ENCODE results near the gene DLX1. TPM values are rescaled to one million over a fixed set of nuclear protein-coding genes. Genes with fewer than 3 reads are reported as not detected.

The DLX1 gene
- not detected in 2 replicates for total RNA-seq

GRCh38 chr2:172085460-172086159 lies at the start of gene DLX1:
TSS of gene DLX1 (plus strand) at chr2:172085507. CDS start at chr2:172085678, 171 bp downstream.
- TF ChIP-seq CTCF (IDR thresholded peaks at IDR 0.05; ENCODE audit: insufficient read depth, low read depth, low read length) = no peak
- no peak for DNase-seq (ENCODE audit: low read depth)
- H3K4me3 ChIP-seq (ENCODE audit: low read depth, low read length) = peak within 1 kb of the TSS; percentile 59

GRCh38 chr2:172038121-172038520 lies 47.2 kb upstream of the DLX1 start:
- H3K4me3 ChIP-seq (ENCODE audit: low read depth, low read length) = no peak overlapping the region
- DNase-seq (ENCODE audit: low read depth) = no peak
- no peak for TF ChIP-seq CTCF (IDR thresholded peaks at IDR 0.05; ENCODE audit: insufficient read depth, low read depth, low read length)

- DNase-seq (ENCODE audit: low read depth) = peak; percentile 61
- no peak for TF ChIP-seq CTCF (IDR thresholded peaks at IDR 0.05; ENCODE audit: insufficient read depth, low read depth, low read length)
- no peak overlapping the region for H3K4me3 ChIP-seq (ENCODE audit: low read depth, low read length)
Measured at GRCh38 chr2:172038604-172039003, 46.7 kb upstream of the DLX1 start.

- no peak for DNase-seq (ENCODE audit: low read depth)
- H3K4me3 ChIP-seq (ENCODE audit: low read depth, low read length) = no peak overlapping the region
- TF ChIP-seq CTCF (IDR thresholded peaks at IDR 0.05; ENCODE audit: insufficient read depth, low read depth, low read length) = no peak
Measured at GRCh38 chr2:172039011-172039704, 46.1 kb upstream of the DLX1 start.

- TF ChIP-seq CTCF (IDR thresholded peaks at IDR 0.05; ENCODE audit: insufficient read depth, low read depth, low read length) = no peak
- H3K4me3 ChIP-seq (ENCODE audit: low read depth, low read length) = no peak overlapping the region
Measured at GRCh38 chr2:172040311-172040710, 45.0 kb upstream of the DLX1 start.

GRCh38 chr2:172046080-172046678 lies 39.1 kb upstream of the DLX1 start:
- H3K4me3 ChIP-seq (ENCODE audit: low read depth, low read length) = no peak overlapping the region
- DNase-seq (ENCODE audit: low read depth) = no peak
- no peak for TF ChIP-seq CTCF (IDR thresholded peaks at IDR 0.05; ENCODE audit: insufficient read depth, low read depth, low read length)

More at GRCh38 chr2:172040311-172040710, 45.0 kb upstream of the DLX1 start:
- DNase-seq (ENCODE audit: low read depth) = no peak
